ENCODE data around the gene NACC2. TPM values are rescaled to one million over a fixed set of nuclear protein-coding genes. Genes with fewer than 3 reads are reported as not detected.

Gene NACC2
- total and polyA plus RNA-seq, 2 experiments from 2014 or later = 11.0 to 13.0 TPM

GRCh38 chr9:136111190-136111589, 16.1 kb upstream of the NACC2 start:
- Histone ChIP-seq H3K9me3 (ENCODE audit: low read depth) (no peaks in the 10 kb centered on the region), H3K36me3 (replicated peaks; ENCODE audit: insufficient read depth, low read depth) (no peaks in the 10 kb centered on the region), H3K4me3 (no peak overlapping the region), H3K9me2 (replicated peaks; ENCODE audit: insufficient read depth) (no peaks in the 10 kb centered on the region), H2AFZ (no peak overlapping the region), H3K27me3 (no peaks in the 10 kb centered on the region), H3K4me2 (peak overlapping the region; percentile 87), H3K4me1 (ENCODE audit: insufficient read depth) (peaks cover 21% of the 10 kb centered on the region), H3K79me2 (peaks cover 22% of the 10 kb centered on the region), H4K20me1 (ENCODE audit: insufficient read depth, poor library complexity, severe bottlenecking) (no peaks in the 10 kb centered on the region), H3K27ac (no peak overlapping the region)
- no peak for DNase-seq (ENCODE audit: low spot score)
- TF ChIP-seq EZH2phosphoT487 (IDR thresholded peaks at IDR 0.05; ENCODE audit: low read depth, severe bottlenecking, unreplicated experiment) (no peak), EZH2 (IDR thresholded peaks at IDR 0.05; ENCODE audit: borderline replicate concordance) (no peak), CTCF (IDR thresholded peaks at IDR 0.05; ENCODE audit: poor library complexity) (no peak)
- WGBS (ENCODE audit: low lambda C conversion rate, missing lambda C conversion rate) = 94% methylated on average over 18 of the region's 22 CpGs

DNA sequence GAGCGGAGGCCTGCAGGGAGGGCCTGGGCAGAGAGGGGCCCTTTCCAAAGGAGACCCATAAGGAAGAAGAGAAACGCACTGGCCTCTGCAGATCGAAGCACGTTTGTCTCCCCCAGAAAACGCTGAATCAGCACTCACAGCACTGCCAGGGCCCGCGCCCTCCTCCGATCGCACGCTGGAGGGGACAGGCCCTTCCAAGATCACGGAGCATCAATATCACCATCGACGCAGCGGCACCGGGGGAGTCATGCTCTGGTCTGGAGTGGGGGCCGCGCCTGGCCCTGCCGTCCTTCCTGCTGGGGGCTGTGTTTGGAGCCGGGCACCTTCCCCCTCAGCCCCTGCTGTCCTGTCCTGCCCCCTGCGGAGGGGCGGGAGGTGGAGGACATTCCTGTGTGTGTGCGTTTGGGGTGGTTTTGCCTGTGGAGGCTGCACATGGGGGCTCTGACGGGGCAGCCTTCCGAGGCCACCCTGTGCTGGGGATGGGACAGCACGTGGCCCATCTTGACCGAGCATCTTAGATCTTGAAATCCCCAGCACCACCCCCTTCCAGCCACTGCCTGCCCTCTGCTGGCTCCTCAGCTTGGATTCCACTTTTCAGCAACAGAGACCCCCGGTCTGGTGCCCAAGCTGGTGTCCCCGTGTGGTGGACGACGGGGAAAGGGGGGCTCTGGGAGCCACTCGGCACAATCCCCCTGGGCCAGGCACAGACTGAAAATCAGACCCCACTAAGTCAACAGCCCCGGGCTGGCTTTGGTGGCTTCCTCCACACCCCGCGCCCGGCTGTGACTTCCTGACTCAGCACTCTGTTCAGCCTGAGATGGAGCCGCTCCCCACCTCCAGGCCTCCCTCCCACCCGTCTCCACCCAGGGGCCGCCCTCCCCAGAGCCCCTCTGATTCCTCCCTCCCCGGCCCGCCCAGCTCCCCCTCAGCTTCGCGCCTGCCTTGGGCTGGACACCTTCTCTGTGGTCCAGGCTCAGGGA, 15.3 kb upstream of the NACC2 start:
- peak overlapping the region; percentile 66 for H3K27ac ChIP-seq
- no peaks in the 10 kb centered on the region for H4K20me1 ChIP-seq (ENCODE audit: insufficient read depth, poor library complexity, severe bottlenecking)
- TF ChIP-seq EZH2 (IDR thresholded peaks at IDR 0.05; ENCODE audit: borderline replicate concordance) = no peak
- peak; percentile 37 for TF ChIP-seq CTCF (IDR thresholded peaks at IDR 0.05; ENCODE audit: poor library complexity)
- no peak for TF ChIP-seq EZH2phosphoT487 (IDR thresholded peaks at IDR 0.05; ENCODE audit: low read depth, severe bottlenecking, unreplicated experiment)
- no peaks in the 10 kb centered on the region for H3K9me3 ChIP-seq (ENCODE audit: low read depth)
- no peaks in the 10 kb centered on the region for H3K36me3 ChIP-seq (replicated peaks; ENCODE audit: insufficient read depth, low read depth)
- H3K27me3 ChIP-seq = no peaks in the 10 kb centered on the region
- DNase-seq (ENCODE audit: low spot score) = peak; percentile 54
- H3K4me2 ChIP-seq = peak overlapping the region; percentile 87
- H3K4me3 ChIP-seq = no peak overlapping the region
- no peak overlapping the region for H2AFZ ChIP-seq
- no peaks in the 10 kb centered on the region for H3K9me2 ChIP-seq (replicated peaks; ENCODE audit: insufficient read depth)
- H3K4me1 ChIP-seq (ENCODE audit: insufficient read depth) = peaks cover 28% of the 10 kb centered on the region
- WGBS (ENCODE audit: low lambda C conversion rate, missing lambda C conversion rate) = 32% methylated on average over 32 of the region's 42 CpGs
- H3K79me2 ChIP-seq = peaks cover 14% of the 10 kb centered on the region

GRCh38 chr9:136109351-136110081, 14.4 kb upstream of the NACC2 start:
- TF ChIP-seq CTCF (IDR thresholded peaks at IDR 0.05; ENCODE audit: poor library complexity) = no peak
- TF ChIP-seq EZH2 (IDR thresholded peaks at IDR 0.05; ENCODE audit: borderline replicate concordance) = no peak
- no peak for TF ChIP-seq EZH2phosphoT487 (IDR thresholded peaks at IDR 0.05; ENCODE audit: low read depth, severe bottlenecking, unreplicated experiment)
- peak overlapping the region; percentile 87 for H3K4me2 ChIP-seq
- no peak overlapping the region for H3K4me3 ChIP-seq
- no peaks in the 10 kb centered on the region for H3K9me3 ChIP-seq (ENCODE audit: low read depth)
- H2AFZ ChIP-seq = no peak overlapping the region
- H3K79me2 ChIP-seq = peaks cover 5% of the 10 kb centered on the region
- WGBS (ENCODE audit: low lambda C conversion rate, missing lambda C conversion rate) = 5% methylated on average over 37 of the region's 48 CpGs
- no peaks in the 10 kb centered on the region for H3K9me2 ChIP-seq (replicated peaks; ENCODE audit: insufficient read depth)
- peaks cover 30% of the 10 kb centered on the region for H3K4me1 ChIP-seq (ENCODE audit: insufficient read depth)
- H3K27me3 ChIP-seq = no peaks in the 10 kb centered on the region
- H3K36me3 ChIP-seq (replicated peaks; ENCODE audit: insufficient read depth, low read depth) = no peaks in the 10 kb centered on the region
- peak overlapping the region; percentile 75 for H3K27ac ChIP-seq
- peak; percentile 94 for DNase-seq (ENCODE audit: low spot score)
- no peaks in the 10 kb centered on the region for H4K20me1 ChIP-seq (ENCODE audit: insufficient read depth, poor library complexity, severe bottlenecking)

Measured in hepatocyte (in vitro differentiated cells).